22Rv1 (cell line): ENCODE results near the gene DDHD1.
"Not testable (repeated sequence)": the region's sequence is repeated elsewhere in the genome, so short reads cannot be mapped to it uniquely, and the experiment has no call there.

Source experiments
- H3K27ac ChIP-seq: fragments of 450-650 bp; 2 replicates; pipeline ENCODE4 v1.5.1; 2017
- ZFX ChIP-seq: fragments of 450-650 bp; IDR thresholded peaks from 2 replicates; pipeline ENCODE4 v1.6.1; 2017; ENCODE audit warnings: antibody characterized with exemption, borderline replicate concordance
- TF ChIP-seq, protein P1 (sequence below): fragments of 450-650 bp; IDR thresholded peaks from 2 replicates; pipeline ENCODE4 v1.5.1; 2017; ENCODE audit warnings: mild to moderate bottlenecking

DDHD1 gene

DNA sequence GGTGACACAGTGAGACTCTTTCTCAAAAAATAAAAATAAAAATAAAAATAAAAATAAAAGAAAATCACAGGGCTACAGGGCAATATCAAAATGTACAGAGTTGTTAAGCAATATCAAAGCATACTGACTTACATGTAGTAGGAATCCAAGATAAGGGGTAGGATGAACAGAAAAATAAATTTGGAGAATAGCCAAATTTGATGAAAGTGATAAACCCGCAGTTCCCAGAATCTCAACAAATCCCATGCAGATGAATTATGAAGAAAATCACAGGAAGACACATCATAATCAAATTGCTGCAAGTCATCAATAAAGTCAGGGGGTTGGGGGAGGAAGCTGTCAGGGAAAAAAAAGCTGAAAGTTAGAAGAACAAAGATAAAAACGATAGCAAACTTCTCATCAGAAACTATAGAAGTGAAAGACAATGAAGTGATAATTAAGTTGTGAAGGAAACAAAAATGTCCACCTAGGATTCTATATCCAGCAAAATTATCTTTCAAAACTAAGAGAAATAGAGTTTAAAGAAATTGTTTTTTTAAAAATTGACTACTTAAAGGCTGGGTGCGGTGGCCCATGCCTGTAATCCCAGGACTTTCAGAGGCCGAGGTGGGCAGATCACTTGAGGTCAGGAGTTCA lies 15.4 kb downstream of the DDHD1 start:
- H3K27ac ChIP-seq = no peak overlapping the region
- TF ChIP-seq ZFX = no peak
- TF ChIP-seq, protein P1, sequence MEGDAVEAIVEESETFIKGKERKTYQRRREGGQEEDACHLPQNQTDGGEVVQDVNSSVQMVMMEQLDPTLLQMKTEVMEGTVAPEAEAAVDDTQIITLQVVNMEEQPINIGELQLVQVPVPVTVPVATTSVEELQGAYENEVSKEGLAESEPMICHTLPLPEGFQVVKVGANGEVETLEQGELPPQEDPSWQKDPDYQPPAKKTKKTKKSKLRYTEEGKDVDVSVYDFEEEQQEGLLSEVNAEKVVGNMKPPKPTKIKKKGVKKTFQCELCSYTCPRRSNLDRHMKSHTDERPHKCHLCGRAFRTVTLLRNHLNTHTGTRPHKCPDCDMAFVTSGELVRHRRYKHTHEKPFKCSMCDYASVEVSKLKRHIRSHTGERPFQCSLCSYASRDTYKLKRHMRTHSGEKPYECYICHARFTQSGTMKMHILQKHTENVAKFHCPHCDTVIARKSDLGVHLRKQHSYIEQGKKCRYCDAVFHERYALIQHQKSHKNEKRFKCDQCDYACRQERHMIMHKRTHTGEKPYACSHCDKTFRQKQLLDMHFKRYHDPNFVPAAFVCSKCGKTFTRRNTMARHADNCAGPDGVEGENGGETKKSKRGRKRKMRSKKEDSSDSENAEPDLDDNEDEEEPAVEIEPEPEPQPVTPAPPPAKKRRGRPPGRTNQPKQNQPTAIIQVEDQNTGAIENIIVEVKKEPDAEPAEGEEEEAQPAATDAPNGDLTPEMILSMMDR = no peak

DNA sequence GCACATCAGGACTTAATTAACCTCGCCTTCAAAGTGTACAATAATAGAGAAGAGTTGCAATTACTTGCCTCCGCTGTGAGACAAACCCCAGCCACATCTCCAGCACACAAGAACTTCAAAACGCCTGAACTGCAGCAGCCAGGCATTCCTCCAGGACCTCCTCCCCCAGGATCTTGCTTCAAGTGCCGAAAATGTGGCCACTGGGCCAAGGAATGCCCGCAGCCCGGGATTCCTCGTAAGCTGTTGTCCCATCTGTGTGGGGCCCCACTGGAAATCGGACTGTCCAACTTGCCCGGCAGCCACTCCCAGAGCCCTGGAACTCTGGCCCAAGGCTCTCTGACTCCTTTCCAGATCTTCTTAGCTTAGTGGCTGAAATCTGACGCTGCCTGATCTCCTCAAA lies 22.6 kb downstream of the DDHD1 start:
- H3K27ac ChIP-seq = not testable (repeated sequence)

DNA sequence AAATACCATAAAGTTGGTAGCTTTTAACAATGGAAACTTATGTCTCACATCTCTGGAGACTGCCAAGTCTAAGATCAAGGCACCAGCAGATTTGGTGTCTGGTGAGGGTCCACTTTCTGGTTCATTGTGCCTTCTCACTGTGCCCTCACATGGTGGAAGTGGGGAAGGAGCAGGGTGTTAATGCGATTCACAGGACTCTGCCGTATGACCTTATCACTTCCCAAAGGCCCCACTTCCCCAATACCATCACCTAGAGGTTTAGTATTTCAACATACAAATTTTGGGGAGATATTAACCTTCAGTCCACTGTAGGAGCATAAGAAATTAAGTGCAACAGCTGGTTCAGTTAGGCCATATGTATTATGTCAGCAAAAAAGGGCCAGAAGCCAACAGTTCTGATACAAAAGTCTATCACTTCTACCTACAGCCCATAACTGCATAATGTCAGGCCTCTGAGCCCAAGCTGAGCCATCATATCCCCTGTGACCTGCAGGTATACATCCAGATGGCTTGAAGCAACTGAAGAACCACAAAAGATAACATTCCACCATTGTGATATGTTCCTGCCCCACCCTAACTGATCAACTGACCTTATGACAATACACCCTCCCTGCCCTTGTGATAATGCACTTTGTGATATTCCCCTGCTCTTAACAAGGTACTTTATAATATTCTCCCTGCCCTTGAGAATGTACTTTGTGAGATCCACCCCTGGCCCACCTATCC lies 24.7 kb downstream of the DDHD1 start:
- TF ChIP-seq ZFX = no peak
- TF ChIP-seq, protein P1 = no peak

DNA sequence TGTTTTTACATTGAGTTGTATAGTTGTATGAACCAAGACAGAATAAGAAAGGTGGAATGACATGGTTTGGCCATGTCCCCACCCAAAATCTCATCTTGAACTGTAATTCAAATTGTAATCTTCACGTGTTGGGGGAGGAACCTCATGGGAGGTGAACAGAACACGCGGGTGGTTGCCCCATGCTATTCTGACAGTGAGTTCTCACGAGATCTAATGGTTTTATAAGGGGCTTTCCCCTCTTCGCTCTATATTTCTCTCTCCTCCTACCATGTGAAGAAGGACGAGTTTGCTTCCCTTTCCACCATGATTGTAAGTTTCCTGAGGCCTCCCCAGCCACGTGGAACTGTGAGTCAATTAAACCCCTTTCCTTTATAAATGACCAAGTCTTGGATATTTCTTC lies 25.3 kb downstream of the DDHD1 start:
- no peak overlapping the region for H3K27ac ChIP-seq
- no peak for TF ChIP-seq ZFX
- TF ChIP-seq, protein P1 = no peak

More for the DNA sequence above, 24.7 kb downstream of the DDHD1 start:
- no peak overlapping the region for H3K27ac ChIP-seq

DNA sequence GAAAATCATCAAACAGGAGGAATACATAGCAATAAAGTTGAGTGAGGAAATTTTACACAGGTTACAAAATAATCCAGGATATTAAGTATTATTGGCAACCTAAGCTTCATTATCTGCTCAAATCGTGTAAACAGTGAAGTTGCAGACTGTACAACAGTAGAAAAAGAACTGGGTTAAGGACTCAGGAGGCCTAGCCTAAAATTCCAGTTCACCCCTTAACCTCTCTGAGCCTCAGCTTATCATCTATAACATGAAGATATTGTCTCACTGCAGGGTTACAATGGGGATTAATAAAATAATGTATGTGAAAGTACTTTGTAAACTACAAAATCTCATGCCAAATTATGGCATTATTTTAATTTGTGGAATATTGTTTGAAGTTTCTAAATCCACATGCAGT lies 26.0 kb downstream of the DDHD1 start:
- TF ChIP-seq, protein P1 = no peak
- TF ChIP-seq ZFX = no peak

DNA sequence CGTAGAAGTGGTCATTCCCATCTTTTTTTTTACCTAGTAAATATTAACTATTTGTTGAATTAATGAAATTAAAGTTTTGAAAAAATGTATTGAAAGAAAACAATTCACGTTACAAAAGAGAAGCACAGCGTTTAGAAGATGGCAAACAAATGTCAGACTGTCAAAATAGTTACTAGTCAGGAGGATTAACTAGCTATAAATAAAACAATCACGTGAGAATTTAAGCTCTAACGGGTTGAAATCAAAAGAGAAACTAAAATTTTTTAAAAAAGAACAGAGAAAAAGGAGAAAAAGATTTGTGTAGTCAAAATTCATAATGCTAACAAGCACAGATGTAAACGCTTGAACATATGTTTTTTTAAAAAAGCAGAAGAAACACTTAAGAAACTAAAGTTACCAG lies 26.4 kb downstream of the DDHD1 start:
- H3K27ac ChIP-seq = no peak overlapping the region
- TF ChIP-seq, protein P1 = no peak
- TF ChIP-seq ZFX = no peak

More for the DNA sequence above, 26.0 kb downstream of the DDHD1 start:
- H3K27ac ChIP-seq = no peak overlapping the region

DNA sequence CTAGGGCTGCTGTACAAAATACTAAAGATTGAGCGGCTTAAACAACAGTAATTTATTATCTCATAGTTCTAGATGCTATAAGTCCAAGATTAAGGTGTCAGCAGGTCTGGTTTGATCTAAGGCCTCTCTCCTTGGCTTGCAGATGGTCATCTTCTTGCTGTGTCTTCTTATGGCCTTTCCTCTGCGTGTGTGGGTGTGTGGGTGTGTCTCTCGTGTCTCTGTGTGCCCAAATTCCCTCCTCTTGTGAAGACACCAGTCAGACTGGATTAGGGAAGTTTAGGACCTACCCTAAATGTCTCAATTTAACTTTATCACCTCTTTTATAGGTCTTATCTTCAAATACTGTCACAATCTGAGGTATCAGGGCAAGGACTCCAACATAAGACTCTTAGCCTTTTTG lies 28.3 kb downstream of the DDHD1 start:
- TF ChIP-seq, protein P1 = no peak
- TF ChIP-seq ZFX = no peak
- no peak overlapping the region for H3K27ac ChIP-seq

DNA sequence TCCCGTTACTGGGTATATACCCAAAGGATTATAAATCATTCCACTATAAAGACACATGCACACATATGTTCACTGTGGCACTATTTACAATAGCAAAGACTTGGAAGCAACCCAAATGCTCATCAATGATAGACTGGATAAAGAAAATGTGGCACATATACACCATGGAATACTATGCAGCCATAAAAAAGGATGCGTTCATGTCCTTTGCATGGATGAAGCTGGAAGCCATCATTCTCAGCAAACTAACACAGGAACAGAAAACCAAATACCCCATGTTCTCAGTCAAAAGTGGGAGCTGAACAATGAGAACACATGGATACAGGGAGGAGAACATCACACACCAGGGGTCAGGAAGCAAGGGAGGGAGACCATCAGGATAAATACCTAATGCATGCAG lies 31.7 kb downstream of the DDHD1 start:
- not testable (repeated sequence) for H3K27ac ChIP-seq

DNA sequence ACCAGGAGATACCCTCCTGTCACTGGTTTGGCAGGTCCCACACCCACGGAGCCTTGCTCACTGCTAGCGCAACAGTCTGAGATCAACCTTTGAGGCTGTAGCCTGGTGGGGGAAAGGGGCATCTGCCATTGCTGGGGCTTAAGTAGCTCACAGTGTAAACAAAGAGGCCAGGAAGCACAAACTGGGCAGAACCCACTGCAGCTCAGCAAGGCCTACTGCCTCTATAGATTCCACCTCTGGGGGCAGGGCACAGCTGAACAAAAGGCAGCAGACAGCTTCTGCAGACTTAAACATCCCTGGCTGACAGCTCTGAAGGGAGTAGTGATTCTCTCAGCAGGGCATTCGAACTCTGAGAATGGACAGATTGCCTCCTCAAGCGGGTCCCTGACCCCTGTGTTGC lies 35.6 kb downstream of the DDHD1 start:
- not testable (repeated sequence) for H3K27ac ChIP-seq
